Measurements from ENCODE around the gene GMPR. TPM values are rescaled to one million over a fixed set of nuclear protein-coding genes. Genes with fewer than 3 reads are reported as not detected.

Gene GMPR
- total RNA-seq, 1 donor from 2014 or later: 2.4 TPM

DNA sequence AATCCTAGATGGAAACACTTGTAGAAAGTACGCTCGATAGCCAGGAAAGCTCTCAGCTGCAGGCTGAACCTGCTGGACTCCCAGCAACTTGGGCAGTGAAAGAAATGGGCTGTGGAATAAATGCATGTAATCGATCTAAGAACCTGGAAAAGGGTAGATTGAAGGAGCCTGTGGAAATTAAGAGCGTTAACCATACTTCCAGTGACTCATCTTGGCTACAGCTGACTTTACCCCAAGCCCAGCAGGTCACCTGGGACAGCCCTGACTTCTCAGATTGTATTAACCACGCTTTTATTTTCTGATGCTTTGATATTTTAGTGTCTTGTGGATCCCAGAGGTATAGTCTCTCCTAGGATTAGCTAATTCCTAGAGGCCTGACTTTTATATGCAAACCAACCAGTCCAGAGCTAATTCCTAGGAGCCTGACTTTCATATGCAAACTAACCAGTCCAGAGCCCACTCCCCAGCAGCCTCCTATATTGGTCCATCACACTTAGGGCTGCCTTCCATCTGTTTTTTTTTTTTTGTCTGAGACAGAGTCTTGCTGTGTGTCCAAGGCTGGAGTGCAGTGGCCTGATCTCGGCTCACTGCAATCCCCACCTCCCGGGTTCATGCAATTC lies 86.3 kb downstream of the GMPR start:
- intact Hi-C loops (cut with micrococcal nuclease): loop anchor here (5.0 kb wide), 4 partner anchors 98 to 1077 kb away; partner anchors contain the start of genes JARID2 and MYLIP

DNA sequence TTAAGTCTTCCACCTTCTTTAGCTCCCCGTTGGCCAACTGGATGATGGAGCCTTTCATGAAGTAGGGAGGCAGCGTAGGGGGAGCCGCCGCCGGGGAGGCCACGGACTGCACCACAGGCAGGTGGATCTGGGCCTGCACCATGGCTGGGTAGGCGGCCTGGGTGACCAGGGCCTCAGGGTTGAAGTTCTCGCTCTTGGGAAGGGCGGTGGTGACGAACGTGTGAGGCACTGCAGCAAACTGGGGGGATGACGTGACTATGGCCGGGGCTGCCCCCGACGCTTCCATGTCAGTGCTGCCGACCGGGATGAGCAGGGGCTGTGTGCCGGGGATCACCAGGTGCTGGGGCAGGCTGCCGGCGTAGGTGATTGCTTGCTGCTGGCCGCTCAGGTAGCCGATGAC lies 88.1 kb downstream of the GMPR start:
- intact Hi-C loops (cut with micrococcal nuclease): no loop called here

DNA sequence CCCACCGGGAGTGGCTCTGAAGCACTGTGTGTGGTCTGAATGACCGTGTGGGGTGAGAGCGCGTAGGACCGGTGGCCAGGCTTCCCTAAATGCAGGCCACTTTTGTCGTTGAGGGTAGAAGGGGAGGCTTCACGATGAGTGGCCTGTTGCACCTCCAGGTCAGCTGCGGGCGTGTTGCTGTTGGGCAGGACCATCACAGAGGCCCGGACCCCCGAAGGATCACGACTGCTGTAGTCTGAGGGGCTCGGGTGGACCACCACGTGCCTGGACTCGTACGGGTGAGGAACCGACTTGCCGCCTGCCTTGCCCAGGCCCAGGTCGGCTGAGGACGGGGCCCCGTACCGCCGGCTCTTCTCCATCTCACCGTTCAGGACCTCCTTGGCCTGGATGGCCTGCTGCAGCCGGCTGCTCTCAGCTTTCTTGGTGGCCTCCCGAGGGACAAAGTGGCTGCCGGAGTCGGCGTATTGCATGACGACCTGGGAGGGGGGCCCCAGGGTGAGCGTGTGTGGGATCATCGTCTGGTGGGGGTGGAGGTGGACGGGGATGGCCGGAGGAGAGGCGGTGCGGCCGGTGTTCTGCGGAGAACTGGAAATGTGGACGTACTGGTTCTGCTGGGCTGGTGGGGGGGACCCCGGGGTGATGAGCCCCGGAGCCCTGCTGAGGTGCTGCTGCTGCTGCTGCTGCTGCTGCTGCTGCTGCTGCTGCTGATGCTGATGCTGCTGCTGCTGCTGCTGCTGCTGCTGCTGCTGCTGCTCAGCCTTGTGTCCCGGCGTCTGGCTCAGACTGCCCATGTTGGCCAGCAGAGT lies 88.8 kb downstream of the GMPR start:
- intact Hi-C loops (cut with micrococcal nuclease): no loop called here

DNA sequence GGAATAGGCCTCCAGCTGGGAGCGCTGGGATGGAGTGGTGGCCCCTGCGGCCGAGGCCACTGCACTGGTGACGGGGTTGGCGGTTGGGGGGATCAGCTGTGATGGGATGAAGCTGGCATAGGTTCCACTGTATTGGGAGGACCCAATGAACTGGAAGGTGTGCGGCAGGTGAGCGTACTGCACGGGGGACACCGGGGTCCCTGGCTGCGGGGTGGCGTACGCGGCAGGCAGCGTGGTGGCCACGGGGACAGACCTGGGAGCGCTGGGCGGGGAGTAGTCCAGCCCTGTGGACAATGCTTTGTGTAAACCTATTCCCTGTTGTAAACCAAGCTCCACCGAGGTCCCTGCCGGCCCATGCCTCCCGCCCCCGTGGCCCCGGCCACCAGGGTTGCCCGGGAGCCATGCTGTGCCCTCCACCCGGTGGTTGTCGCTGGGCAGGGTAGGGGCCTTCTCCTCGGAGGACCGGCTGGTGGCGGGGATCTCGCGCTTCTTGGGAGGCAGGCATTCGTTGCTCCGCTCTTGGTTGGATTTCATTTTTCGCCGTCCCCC lies 89.5 kb downstream of the GMPR start:
- intact Hi-C loops (cut with micrococcal nuclease): no loop called here

DNA sequence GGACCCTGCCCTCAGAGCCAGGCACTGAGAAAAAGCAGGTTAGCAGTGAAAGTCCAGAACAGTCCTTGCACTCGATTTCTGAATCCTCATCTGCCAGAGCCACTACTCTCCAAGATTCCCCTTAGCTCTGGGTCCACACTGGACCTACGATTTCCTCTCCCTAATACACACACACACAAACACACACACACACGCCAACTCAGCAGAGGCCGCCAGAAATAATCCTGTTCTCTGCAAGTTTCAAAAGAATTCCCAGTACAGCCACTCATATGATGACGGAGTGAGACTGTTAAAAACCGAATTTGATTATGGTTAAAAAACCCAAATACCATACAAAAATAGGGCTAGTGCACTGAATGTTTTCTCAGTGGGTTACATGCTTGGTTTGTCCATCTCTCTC lies 90.8 kb downstream of the GMPR start:
- intact Hi-C loops (cut with micrococcal nuclease): no loop called here

DNA sequence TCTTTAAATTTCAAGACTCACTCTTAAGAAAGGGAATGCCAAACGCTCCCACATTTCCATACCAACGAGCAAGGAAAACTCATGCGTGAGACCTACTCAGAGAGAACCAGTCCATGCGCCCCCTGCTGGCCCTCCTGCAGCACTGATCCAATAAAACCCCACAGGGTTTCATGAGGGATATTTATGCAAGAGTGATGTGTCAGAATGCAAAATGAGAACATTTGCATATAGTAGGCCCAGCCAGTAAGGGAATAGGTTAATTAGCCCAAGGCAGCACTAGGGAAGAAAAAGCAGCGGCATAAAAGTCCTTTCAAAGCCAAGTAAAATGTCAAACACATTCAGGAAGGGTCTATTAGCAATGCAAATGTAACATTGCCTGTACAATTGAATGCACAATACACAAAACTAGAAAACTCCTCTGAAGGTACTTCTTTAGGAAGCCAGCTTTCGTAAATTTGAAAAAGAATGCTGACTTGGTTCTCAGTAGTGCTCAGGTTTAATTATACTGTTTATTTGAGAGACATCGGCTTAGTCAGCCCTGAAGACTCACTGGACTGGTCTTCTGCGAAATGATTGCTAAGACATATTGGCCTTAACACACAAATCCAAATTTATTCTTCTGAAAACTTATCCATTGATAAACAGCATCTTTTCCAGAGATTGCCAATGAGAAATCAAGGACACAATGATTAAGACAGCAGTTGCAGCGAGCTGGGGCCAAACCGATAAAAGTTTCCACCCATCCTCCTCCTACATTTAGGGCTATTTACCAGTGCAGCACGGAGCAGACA lies 93.2 kb downstream of the GMPR start:
- intact Hi-C loops (cut with micrococcal nuclease): loop anchor here (1.0 to 10.0 kb wide), 7 partner anchors 8 to 753 kb away; no protein-coding TSS in a partner anchor

DNA sequence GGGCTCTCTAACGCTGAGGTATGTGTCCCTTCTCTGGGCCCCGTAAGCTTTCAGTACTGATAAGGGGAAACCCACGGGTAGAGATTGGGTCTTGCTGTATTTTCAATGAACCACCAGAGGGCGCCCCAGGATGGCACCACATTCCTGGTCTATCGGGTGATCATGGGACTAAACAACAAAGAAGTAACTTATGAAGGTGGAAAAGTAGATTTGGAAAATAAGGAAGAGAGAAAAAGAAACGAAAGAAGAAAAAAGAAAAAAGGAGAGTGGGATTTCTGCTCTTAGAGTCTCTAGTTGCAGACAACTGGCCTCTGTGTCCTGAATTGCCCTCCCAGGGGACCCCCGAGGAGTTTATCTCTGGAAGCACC lies 93.8 kb downstream of the GMPR start:
- intact Hi-C loops (cut with micrococcal nuclease): loop anchor here (1.0 to 10.0 kb wide), 5 partner anchors 79 to 753 kb away; no protein-coding TSS in a partner anchor

DNA sequence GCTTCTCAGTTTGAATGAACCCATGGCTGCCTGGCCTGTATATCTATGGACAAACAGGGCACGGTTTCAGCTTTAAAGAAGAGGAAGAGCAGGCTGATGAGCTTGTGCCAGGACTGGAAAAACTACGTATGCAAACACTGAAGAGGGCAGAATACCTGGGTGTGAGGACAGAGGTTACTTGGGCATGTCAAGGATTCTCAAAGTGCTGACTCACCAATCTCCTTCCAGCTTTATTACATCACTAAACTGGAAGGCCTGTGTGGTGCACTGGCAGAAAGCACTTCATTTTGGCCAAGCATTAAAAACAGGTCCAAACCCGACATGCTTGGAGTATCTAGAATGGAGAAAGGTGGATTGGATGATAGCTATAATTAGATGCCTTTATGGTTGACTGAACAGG lies 95.2 kb downstream of the GMPR start:
- intact Hi-C loops (cut with micrococcal nuclease): loop anchor here (2.0 to 10.0 kb wide), 3 partner anchors 77 to 751 kb away; no protein-coding TSS in a partner anchor

DNA sequence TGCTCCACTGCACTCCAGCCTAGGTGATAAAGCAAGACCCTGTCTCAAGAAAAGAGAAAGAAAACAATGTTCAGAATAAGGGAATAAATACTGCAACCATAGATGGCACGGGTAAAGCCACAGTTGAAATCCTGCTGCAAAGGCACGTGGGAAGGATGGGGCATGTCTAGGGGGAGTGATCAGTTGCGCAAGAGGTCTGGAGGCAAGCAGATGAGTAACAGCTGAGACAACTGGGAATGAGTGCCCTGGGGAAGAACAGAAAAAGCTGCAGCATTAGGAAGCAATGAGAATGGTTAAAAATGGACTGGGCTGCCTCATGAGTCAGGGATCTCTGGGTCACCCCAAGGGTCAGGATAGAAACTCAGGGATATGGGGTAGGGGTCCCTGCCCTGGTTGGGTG lies 96.3 kb downstream of the GMPR start:
- intact Hi-C loops (cut with micrococcal nuclease): loop anchor here (10.0 kb wide), 1 partner anchor 750 kb away; no protein-coding TSS in a partner anchor

DNA sequence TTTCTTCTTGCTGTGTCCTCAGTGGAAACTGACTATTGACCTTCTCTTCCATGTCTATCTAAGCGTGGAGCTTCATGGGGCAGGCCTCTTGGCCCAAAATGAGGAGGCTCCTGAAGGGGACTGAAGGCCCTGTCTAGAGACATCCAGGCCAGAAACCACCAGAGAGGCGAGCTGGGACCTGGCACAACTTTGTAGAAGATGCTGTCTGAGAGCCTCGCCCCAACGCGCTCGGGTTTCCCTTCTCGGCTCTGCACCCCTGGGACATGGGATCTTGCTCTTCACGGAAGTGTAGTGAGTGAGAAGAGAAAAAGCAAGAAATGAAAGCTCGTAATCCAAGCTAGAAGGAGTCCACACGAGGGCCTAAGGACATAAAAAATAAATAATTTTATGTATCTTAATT lies 96.8 kb downstream of the GMPR start:
- intact Hi-C loops (cut with micrococcal nuclease): loop anchor here (10.0 kb wide), 1 partner anchor 750 kb away; no protein-coding TSS in a partner anchor

DNA sequence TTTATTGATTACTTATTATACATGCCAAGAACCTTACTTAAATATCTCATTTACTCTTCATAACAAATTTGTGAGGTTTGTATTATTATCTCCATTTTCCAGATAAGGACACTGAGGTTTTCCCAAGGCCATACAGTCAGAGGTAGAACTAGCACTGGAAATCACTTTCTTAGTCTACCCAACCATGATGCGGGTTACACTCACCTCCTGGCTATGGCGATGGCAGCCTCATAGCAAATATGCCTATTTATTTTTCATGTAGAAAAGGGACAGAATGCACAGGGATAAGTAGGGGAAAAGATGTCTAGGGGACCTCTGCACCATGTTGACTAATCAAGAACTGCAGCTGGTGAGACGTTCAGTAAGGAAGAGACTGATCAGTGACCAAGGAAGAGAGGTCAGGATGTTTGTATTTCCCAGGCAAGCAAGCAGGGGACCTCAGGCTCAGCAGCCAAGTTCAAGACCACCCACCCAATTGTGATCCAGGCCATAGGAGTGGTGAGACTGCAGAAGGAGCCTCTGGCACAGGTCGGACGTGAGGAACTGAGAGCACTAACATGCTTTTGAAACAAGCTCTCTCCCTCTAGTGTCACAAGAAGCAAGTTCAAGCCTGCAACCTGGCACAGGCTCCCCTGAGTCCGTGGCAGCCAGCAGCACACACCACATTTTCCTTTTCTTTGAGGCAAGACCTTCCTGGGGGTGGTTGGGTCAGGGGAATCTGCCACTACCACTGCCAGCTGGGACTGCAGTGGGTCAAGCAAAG lies 97.8 kb downstream of the GMPR start:
- intact Hi-C loops (cut with micrococcal nuclease): loop anchor here (10.0 kb wide), 1 partner anchor 749 kb away; no protein-coding TSS in a partner anchor

DNA sequence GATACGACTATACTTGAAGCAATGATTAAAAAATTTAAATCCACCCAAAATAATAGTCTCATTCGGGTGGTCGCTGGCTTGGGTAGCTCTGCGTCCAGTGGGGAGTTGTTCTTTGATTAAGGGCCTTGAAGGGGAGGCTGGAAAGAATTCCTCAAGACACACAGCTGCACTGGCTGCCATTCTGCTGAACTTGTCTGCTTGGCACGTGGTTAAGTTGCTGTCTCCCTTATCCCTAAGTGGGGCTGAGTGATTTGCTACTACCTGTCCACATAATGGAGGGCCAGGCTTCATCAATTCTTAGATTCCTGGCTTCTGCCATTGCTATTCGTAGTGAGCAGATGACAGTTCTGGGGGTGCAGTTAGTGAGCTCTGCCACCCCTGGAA lies 98.5 kb downstream of the GMPR start:
- intact Hi-C loops (cut with micrococcal nuclease): loop anchor here (10.0 kb wide), 1 partner anchor 748 kb away; no protein-coding TSS in a partner anchor

DNA sequence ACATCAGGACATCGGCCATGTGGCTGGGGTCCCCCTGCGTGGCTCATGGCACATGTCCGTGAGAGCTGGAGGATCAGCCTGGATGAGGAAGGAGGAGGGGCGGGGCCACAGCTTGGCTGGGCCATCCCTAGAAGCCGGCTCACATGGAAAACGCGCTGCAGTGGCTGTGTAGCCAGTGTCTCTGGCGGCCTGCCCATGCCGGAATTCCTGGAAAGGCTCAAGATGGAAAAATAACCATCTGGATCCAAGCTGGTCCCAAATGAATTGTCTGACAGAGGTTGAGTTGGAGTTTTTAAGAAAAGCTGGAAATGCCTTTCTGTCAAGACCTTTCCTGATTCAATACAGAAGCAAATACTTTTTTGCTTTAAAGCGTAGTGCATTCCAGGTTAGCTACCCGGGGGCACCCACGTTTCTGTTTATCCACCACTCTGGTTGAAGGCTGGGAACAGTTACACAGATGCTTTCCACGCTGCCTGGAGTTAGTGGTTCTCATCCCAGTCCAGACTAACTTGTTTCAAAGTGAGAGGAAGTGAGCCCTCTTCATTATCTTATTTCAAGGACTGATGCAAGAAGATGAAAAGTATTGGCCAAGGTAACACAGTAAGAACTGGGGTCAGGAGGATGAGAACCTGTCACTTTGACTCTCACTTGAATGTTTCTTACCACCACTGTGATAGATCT lies 99.0 kb downstream of the GMPR start:
- intact Hi-C loops (cut with micrococcal nuclease): loop anchor here (10.0 kb wide), 1 partner anchor 747 kb away; no protein-coding TSS in a partner anchor

DNA sequence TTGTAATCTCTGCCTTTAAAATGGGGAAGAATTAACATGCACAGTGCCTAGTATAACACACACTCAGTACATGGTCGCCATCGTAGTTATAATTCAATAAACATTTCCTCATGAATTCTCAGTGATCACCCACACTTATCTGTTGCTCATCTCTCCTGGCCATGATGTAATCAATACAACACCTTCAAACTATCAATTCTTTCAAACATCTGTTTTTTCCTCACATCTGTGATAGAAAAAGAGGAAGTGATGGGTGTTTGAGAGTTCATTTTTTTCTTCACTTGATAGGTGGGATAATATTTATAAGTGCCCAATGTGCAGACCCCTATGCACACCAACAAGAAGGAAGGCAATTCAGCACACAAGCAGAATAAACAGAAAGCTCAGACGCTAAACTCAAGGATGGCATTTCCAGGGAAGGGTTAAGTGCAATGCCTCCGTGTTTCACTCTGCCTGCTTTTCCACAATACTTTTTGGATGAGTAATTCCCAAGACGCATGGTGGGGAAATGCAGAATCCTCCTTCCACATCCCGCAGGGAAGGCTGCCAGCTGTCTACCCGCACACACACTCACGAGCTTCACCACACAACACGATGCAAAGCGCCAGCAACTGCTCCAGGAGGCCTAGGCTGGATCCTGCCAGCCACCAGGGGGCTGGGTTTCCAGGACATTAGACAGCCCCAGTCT lies 100.3 kb downstream of the GMPR start:
- intact Hi-C loops (cut with micrococcal nuclease): loop anchor here (10.0 kb wide), 1 partner anchor 746 kb away; no protein-coding TSS in a partner anchor

DNA sequence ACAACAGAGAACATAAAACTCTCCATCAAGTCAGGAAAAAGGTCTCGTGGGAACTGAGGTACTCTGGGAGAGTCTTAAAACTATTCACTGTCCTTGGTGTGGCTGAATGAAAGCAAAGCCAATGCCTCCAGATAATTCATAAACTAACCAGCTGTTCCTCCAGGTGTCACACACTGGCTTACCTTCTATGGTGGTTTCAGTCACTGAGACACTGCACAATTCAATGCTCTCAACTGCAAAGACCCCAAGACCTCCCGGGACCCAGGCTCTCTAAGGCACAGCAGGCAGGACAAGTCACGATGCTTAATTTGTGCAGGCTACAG lies 100.8 kb downstream of the GMPR start:
- intact Hi-C loops (cut with micrococcal nuclease): loop anchor here (10.0 kb wide), 1 partner anchor 746 kb away; no protein-coding TSS in a partner anchor

DNA sequence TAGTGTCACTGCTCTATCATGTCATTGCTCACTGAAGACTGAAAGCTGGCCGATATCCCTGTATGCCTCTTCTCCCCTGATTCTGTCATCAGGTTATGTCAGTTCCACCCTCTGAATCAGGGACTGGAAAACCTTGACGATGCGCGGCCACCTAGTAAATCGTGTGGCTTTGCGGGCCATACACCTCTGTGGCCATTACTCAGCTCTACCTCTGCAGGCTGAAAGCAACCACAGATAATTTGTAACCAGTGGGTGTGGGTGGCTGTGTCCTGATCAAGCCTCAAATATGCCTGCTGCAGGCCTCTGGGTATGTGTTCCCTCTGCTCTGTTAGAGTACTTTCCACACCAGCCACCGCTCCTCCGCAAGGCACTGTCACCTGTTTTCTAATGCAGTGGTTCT lies 105.2 kb downstream of the GMPR start:
- intact Hi-C loops (cut with micrococcal nuclease): no loop called here

DNA sequence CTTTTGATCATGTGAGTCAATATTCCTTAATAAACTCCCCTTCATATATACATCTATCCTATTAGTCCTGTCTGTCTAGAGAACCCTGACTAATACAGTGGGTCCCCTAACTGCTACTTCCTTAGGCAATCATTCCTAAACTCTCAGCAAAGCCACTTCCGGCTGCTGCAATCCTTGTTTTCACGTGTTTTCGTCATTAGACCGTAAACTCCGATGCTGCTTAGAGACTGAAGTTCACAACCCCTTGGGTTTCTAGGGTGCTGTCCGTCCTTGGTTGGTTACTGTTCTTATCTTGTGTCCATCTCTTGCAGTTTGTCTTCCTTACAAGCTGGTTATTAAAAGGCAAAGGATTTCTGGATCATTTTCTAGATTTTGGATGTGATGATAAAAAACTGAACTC lies 106.4 kb downstream of the GMPR start:
- intact Hi-C loops (cut with micrococcal nuclease): no loop called here

Measured in T-helper 2 cell treated with Interferon-gamma antibody and Interleukin-4, amounts not matched to agents 100 ng/mL and 5 ng/mL, for 36 hours (primary cell).